SIG-M5 treated with dmso at 0.1 percent for 504 hours (cell line): ENCODE results near the gene DEF6.
"Not testable (repeated sequence)": the region's sequence is repeated elsewhere in the genome, so short reads cannot be mapped to it uniquely, and the experiment has no call there.

Experiments
- DNase-seq: peaks from one replicate; lab custom pipeline; 2025; ENCODE audit not compliant: unreplicated experiment; lab: John Stamatoyannopoulos, UW

Gene DEF6

GRCh38 chr6:35309611-35310264 is 12.1 kb downstream of the DEF6 start:
- no peak for DNase-seq

GRCh38 chr6:35310265-35310831 is 12.7 kb downstream of the DEF6 start:
- DNase-seq, result no peak

GRCh38 chr6:35311390-35312075 is 13.9 kb downstream of the DEF6 start:
- no peak for DNase-seq

- DNase-seq, result no peak
Measured at GRCh38 chr6:35312076-35312800, 14.6 kb downstream of the DEF6 start.

DNA sequence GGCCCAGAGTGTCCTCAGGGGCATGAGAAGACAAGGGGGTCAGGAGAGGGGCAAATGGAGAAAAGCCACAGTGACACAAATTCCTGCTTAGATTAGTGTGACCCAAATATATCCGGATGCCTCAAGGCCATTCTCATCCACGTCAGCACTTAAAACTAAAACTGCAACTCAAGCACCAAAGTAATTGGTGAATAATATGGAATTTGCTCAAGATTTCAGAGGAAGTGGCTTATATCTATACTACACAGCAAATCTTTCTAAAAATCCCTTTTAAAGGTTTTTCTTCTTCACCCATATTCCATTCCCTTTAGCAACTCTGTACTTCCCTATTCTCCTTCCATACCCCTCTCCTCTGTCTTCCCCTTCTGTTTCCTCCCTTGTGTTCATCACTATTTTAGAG is 15.2 kb downstream of the DEF6 start:
- DNase-seq, result no peak

GRCh38 chr6:35317483-35318195 is 20.0 kb downstream of the DEF6 start:
- no peak for DNase-seq

DNA sequence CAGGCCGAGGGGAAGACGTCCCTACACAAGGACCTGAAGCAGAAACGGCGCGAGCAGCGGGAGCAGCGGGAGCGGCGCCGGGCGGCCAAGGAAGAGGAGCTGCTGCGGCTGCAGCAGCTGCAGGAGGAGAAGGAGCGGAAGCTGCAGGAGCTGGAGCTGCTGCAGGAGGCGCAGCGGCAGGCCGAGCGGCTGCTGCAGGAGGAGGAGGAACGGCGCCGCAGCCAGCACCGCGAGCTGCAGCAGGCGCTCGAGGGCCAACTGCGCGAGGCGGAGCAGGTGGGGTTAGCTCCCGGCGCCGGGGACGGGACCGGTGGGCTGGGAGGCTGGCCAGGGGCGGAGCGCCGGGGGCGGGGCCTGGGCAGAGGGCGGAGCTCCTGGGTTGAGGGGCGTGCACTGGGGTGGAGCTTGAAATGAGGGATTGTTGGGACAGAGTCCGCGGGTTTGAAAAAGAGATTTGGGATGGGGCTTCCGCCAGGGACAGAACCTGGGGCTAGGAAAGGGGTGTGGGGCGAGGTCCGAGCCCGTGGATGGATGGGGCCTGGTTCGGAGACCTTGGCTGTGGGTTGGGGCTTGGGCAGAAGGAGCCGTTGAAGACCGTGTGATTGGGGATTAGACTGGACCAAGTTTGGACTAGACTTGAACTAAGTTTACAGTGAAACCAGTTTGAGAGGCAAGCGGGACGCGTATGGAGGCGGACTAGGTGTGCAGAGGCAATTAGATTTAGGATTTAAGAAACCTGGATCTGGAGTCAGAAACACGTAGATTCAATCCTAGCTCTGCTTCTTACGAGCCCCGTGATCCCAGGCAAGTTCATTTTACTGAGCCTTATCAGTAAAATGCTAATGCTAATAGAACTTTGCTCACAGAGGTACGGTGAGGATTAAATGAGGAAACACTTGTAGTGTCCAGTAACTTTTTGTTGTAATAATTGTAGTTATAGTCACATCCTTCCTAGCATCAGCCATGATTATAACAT is 20.9 kb downstream of the DEF6 start:
- DNase-seq, result no peak

DNA sequence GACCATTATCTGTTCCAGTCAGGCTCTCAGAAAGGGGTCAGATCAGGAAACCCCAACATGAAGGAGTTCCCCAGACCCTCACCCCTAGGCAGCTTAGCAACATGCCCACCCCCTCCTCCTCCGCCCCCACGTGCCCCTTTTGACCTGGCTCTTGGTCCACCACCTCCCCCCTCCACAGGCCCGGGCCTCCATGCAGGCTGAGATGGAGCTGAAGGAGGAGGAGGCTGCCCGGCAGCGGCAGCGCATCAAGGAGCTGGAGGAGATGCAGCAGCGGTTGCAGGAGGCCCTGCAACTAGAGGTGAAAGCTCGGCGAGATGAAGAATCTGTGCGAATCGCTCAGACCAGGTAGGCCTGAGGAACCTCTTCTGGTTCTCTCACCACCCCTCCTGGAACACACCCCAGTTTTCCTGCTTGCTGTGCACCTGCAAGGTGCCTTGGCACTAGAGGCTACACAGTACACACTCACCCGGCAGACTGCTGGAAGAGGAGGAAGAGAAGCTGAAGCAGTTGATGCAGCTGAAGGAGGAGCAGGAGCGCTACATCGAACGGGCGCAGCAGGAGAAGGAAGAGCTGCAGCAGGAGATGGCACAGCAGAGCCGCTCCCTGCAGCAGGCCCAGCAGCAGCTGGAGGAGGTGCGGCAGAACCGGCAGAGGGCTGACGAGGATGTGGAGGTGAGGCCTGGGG is 21.9 kb downstream of the DEF6 start:
- DNase-seq, result no peak

DNA sequence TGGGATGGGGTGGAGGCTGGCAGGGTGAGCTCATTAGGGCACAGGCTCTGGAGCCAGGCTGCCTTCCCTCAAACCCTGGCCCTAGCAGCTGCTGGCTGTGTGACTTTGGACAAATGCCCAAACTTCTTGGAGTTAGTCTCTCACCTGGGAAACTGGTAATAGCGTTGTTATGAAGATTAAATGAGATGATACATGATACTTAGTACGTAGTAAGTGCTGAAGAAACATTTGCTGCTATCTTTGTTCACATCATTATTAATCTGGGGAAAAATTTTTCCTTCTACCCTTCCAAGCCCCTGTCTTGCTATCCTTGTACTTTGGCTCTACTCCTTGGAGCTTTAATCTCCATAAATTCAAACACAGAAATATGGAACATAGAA is 22.4 kb downstream of the DEF6 start:
- no peak for DNase-seq

DNA sequence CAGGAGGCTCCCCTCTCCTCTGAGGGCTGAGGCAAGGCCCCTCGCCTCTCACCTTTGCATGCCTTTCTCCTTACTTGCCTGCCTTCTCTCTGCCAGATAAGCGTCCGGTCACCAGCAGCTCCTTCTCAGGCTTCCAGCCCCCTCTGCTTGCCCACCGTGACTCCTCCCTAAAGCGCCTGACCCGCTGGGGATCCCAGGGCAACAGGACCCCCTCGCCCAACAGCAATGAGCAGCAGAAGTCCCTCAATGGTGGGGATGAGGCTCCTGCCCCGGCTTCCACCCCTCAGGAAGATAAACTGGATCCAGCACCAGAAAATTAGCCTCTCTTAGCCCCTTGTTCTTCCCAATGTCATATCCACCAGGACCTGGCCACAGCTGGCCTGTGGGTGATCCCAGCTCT is 23.5 kb downstream of the DEF6 start:
- no peak for DNase-seq

GRCh38 chr6:35327349-35328027 is 29.9 kb downstream of the DEF6 start:
- DNase-seq, result peak; percentile 48

- no peak for DNase-seq
Measured at GRCh38 chr6:35328108-35328723, 30.6 kb downstream of the DEF6 start.

GRCh38 chr6:35328965-35329364 is 31.3 kb downstream of the DEF6 start:
- DNase-seq, result not testable (repeated sequence)

DNA sequence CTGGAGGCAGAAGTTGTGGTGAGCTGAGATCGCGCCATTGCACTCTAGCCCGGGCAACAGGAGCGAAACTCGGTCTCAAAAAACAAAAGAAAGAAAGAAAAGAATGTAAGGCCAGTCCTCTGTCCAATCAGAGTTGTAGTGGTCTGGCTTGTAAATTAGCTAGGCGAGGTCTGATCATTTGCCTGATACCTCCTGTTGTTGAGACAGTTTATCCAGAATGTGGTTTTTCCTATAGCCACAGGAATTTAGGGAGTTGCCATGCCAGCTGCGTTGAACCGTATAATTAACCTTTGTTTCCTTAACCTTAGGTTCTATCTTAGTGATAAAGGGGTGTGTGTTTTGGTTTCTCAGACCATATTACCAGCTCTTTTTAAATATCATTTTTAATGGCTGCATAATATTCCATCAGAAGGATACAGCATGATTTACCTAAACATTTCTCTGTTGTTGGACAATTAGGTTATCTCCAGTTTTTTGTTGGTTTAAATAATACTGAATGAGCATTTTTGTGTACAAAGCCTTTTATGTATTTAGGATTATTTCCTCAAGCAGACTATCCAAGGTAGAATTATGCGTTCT is 33.0 kb downstream of the DEF6 start:
- DNase-seq, result no peak

DNA sequence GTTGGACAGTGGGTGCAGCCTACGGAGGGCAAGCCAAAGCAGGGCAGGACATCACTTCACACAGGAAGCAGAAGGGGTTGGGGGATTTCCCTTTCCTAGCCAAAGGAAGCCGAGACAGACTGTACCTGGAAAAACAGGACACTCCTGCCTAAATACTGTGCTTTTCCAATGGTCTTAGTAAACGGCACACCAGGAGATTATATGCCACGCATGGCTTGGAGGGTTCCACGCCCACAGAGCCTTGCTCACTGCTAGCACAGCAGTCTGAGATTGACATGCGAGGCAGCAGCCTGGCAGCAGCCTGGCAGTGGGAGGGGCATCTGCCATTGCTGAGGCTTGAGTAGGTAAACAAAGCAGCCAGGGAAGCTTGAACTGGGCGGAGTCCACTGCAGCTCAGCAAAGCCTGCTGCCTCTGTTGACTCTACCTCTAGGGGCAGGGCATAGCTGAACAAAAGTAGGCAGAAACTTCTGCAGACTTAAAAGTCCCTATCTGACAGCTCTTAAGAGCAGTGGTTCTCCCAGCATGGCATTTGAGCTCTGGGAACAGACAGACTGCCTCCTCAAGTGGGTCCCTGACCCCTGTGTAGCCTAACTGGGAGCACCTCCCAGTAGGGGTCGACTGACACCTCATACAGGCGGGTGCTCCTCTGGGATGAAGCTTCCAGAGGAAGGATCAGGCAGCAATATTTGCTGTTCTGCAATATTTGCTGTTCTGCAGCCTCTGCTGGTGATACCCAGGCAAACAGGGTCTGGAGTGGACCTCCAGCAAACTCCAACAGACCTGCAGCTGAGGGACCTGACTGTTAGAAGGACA is 34.7 kb downstream of the DEF6 start:
- DNase-seq, result peak; percentile 41

DNA sequence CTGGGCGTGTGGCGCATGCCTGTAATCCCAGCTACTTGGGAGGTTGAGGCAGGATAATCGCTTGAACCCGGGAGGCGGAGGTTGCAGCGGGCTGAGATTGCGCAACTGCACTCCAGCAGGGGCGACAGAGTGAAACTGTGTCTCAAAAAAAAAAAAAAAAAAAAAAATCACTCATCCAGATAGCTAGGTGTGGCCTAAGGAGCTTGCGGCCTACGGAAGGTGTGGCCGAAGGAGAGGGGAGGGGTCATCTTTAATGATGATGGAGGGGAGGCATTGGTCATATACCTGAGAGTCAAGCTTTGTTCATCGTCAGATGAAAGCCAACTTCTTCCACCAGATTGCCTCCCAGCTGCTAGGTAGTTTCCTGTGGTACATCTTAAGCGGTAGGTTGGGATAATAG is 43.9 kb downstream of the DEF6 start:
- no peak for DNase-seq
